Measurements from ENCODE around the gene RBM20.

Gene RBM20

GRCh38 chr10:110818311-110819256 lies 174.4 kb downstream of the RBM20 start:
- no peak for DNase-seq

GRCh38 chr10:110820321-110820814 lies 176.2 kb downstream of the RBM20 start:
- DNase-seq: no peak

DNA sequence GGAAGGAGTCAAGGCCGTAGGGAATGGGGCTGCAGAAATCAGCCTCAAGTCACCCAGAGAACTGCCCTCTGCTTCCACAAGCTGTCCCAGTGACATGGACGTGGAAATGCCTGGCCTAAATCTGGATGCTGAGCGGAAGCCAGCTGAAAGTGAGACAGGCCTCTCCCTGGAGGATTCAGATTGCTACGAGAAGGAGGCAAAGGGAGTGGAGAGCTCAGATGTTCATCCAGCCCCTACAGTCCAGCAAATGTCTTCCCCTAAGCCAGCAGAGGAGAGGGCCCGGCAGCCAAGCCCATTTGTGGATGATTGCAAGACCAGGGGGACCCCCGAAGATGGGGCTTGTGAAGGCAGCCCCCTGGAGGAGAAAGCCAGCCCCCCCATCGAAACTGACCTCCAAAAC lies 177.4 kb downstream of the RBM20 start:
- DNase-seq: no peak

- DNase-seq: no peak
Measured at GRCh38 chr10:110822035-110822711, 178.0 kb downstream of the RBM20 start.

- no peak for DNase-seq
Measured at GRCh38 chr10:110822712-110823311, 178.7 kb downstream of the RBM20 start.

- DNase-seq: no peak
Measured at GRCh38 chr10:110824152-110824441, 180.0 kb downstream of the RBM20 start.

GRCh38 chr10:110824660-110825059 lies 180.5 kb downstream of the RBM20 start:
- no peak for DNase-seq

DNA sequence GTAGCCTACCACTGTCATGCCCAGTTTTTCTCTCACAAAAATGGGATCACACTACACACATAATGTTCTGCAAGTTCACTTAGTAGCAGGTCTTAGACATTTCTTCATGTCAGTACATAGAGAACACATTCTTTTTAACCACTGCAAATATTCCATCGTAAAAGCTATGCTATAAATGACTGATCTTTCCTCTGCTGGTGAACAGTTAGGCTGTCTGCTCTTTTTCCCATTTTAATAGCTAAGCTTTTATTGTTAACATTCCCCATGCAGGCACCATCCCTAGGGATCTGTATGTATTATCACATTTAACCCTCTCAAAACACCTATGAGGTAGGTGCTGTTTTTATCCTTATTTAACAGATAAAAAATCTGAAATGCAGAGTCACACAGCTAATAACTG lies 181.4 kb downstream of the RBM20 start:
- DNase-seq: no peak

GRCh38 chr10:110827410-110827809 lies 183.3 kb downstream of the RBM20 start:
- DNase-seq: no peak

DNA sequence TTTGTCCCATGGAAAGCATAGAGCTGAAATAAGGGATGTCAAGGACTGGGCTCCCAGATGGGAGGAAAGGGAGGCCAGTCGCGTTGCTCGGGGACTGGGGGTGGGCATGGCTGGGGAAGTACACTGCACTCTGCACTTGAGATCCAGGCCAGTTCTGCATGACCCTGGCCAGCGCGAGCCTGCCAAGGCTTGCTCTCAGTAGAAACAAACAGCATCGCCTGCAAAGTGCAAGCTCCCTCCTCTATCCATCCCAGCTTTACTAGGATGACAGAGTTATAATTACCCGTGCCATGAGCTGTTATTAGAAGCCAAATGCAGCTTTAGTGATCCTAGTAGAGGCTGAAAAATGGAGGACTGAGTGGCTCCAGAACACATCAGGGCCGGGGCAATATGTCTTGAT lies 183.7 kb downstream of the RBM20 start:
- DNase-seq: no peak

- no peak for DNase-seq
Measured at GRCh38 chr10:110828525-110828924, 184.4 kb downstream of the RBM20 start.

GRCh38 chr10:110829721-110830410 lies 185.7 kb downstream of the RBM20 start:
- DNase-seq: no peak

- no peak for DNase-seq
Measured at GRCh38 chr10:110833234-110833940, 189.3 kb downstream of the RBM20 start.

GRCh38 chr10:110833941-110834628 lies 189.9 kb downstream of the RBM20 start:
- DNase-seq: no peak

DNA sequence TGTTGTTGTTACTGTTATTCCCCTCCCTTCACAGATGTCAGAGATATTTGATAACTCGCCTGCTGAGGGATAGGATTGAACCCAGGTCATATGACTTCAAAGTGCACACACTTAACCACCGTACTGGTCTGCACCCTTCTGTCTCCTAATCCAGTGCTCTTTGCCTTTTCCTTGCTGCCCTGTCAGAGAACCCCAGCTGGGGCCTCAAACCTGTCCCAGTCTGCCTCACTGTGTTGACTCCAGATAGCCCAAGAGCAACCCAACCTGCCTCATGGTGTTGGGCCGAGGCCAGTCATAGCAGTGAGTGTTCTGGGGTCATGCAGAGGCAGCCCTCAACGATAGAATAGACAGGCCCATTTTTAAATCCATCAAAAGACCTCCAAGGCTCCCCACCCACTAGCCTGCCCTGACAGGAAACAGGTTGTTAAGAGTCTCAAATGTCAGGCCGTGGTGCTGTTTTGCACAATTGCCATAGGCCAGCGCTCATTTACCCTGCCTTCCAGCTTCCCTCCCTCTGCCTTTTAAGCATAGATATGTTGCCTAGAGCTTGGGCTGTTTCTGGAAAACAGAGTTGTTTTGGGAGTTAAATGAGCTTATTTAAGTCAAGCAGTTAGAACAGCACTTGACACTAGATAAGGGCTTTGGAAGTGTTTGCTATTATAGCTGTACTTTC lies 190.6 kb downstream of the RBM20 start:
- no peak for DNase-seq

DNA sequence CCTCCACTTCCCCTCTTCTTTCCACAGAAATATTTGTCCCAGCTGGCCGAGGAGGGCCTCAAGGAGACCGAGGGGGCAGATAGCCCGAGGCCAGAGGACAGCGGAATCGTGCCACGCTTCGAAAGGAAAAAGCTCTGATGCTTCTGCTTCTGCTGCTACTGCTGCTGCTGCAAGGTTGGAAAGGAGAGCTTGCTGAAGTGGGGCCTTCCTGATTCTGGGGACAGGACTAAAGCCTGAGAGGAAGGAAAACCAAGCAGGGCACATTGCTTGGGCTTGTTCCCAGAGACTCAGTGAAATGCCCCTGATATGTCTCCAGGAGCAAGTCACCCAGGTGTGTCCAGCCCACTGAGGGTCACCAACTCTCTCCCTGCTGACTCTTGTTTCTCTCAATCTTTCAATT lies 191.7 kb downstream of the RBM20 start:
- no peak for DNase-seq

- no peak for DNase-seq
Measured at GRCh38 chr10:110836706-110837105, 192.6 kb downstream of the RBM20 start.

GRCh38 chr10:110837418-110838171 lies 193.5 kb downstream of the RBM20 start:
- DNase-seq: no peak

DNA sequence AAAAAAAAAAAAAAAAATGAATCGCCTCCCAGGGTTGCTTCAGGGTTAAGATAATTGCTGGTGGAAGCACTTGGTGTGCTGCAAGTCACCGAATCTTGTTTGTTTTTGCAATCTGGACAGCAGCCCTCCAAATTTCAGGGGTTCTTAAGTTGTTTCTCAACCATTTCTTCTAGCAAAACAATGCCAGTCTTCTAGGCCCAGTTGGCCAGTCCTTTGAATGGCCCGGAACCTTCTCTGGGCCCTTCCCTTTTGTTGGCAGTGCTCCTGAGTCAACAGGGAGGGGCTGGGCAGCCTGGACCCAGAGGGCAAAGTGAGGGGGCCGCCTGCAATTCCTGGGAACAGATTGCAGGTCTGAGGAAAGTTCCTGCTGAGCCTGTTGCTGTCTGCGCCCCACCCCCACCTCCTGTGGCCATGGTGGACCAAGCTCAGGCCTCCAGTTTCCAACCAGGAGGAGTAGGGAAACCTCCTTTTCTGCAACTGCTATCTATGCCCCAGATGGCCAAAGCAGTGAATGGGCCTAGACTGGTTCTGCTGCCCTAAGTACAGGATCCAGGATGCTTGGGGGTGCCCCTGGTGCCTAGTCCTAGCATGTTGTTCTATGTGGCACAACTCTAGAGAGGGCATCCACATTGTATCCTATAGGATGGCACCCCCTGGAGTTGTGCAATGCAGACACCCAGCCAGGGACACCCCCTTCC lies 196.2 kb downstream of the RBM20 start:
- no peak for DNase-seq

- no peak for DNase-seq
Measured at GRCh38 chr10:110840923-110841428, 196.8 kb downstream of the RBM20 start.

Data from NCI-H1048 (cell line).